Lung (tissue), 12 donors: Measurements from ENCODE around the gene ADCY6. TPM values are rescaled to one million over a fixed set of nuclear protein-coding genes. Genes with fewer than 3 reads are reported as not detected.

ENCODE experiments used
- ATAC-seq: fragments of 200-7000 bp; cut with Tn5 transposase; one replicate; pipeline ENCODE4 v1.9.1; 2020; ENCODE audit warnings: moderate number of reproducible peaks; ENCODE audit not compliant: insufficient read depth, low FRiP score
- DNase-seq, 3 donors: peaks; one replicate each; pipeline ENCODE4 v3.0.0-alpha.2; 2013 to 2017
- H3K27ac ChIP-seq, 2 donors: one replicate each; pipeline ENCODE4 v1.5.1; 2013; ENCODE audit warnings: mild to moderate bottlenecking in 2 of 2, moderate library complexity in 2 of 2, control low read depth in 1 of 2, inconsistent platforms in 1 of 2, low read depth in 1 of 2, low read length in 1 of 2
- H3K27me3 ChIP-seq, 3 donors: one replicate each; pipeline ENCODE4 v1.5.1; 2013; ENCODE audit warnings: low read length in 2 of 3; ENCODE audit not compliant: control insufficient read depth in 3 of 3, insufficient read depth in 3 of 3
- H3K36me3 ChIP-seq, 4 donors: one replicate each; pipeline ENCODE4 v1.5.1; 2013; ENCODE audit warnings: low read length in 4 of 4, mild to moderate bottlenecking in 1 of 4, moderate library complexity in 1 of 4; ENCODE audit not compliant: control insufficient read depth in 4 of 4, insufficient read depth in 4 of 4
- H3K4me1 ChIP-seq, 5 donors: one replicate each; pipeline ENCODE4 v1.5.1; 2013; ENCODE audit warnings: low read length in 5 of 5, mild to moderate bottlenecking in 2 of 5, moderate library complexity in 1 of 5; ENCODE audit not compliant: control insufficient read depth in 5 of 5, insufficient read depth in 5 of 5
- H3K4me3 ChIP-seq: one replicate; pipeline ENCODE4 v1.5.1; 2013; ENCODE audit warnings: mild to moderate bottlenecking, control low read depth, moderate library complexity
- H3K9ac ChIP-seq, 2 donors: one replicate each; pipeline ENCODE4 v1.5.1; 2013; ENCODE audit warnings: low read length in 2 of 2, control low read depth in 1 of 2; ENCODE audit not compliant: insufficient read depth in 1 of 2
- H3K9me3 ChIP-seq, 4 donors: one replicate each; pipeline ENCODE4 v1.5.1; 2013; ENCODE audit warnings: low read length in 3 of 4, mild to moderate bottlenecking in 1 of 4, moderate library complexity in 1 of 4; ENCODE audit not compliant: control insufficient read depth in 4 of 4, insufficient read depth in 3 of 4
- CTCF ChIP-seq: IDR thresholded peaks from 2 replicates; pipeline ENCODE4 v1.5.1; 2012; ENCODE audit warnings: mild to moderate bottlenecking; ENCODE audit errors: control extremely low read depth, extremely low read depth
- WGBS, 2 donors: extraction: QIAGEN DNeasy Blood & Tissue Kit; methylation state at CpG; one replicate each; pipeline ENCODE4 v1.1.7; 2013; 5-methylcytosine and 5-hydroxymethylcytosine counted together
- polyA plus RNA-seq, 2 donors: library from polyadenylated mRNA; stranded (reverse); fragments of 200-250 nt; gene quantifications; one replicate each; pipeline ENCODE4 v1.2.1, GENCODE V29; 2013
- total RNA-seq, 2 donors: library from RNA; depleted of rRNA in 1 of 2; stranded (reverse); fragments of >200 nt in 1 of 2; gene quantifications; one replicate each; pipeline ENCODE4 v1.2.1, GENCODE V29; 2014 to 2021
- donor health status: control.
- donor health status: control.
- donor health status: Bipolar disorder and iron deficiency.
- donor health status: healthy.
- donor health status: DM: yes; HTN: yes; CAD: no.

The ADCY6 gene
- total and polyA plus RNA-seq, 4 donors = 14.4 to 37.0 (median 26.2) TPM

- Histone ChIP-seq H3K9ac (peak overlapping the region; percentile 19 to 58), H3K27me3 (no peaks in the 10 kb centered on the region), H3K4me3 (peak overlapping the region; percentile 65), H3K4me1 (peaks cover 0 to 64% (median 10%) of the 10 kb centered on the region in 5 donors), H3K36me3 (no peaks in the 10 kb centered on the region), H3K9me3 (no peaks in the 10 kb centered on the region), H3K27ac (peak overlapping the region; percentile 34 to 92)
- ATAC-seq (peak; percentile 83), DNase-seq (peak; percentile 71 to 84 (median 82))
- TF ChIP-seq CTCF = peak; percentile 99
- WGBS, 2 donors = 0 to 1% methylated on average over 46 to 70 of the region's 70 CpGs
Measured at GRCh38 chr12:48814262-48815125, 25.6 kb upstream of the ADCY6 start.

- Histone ChIP-seq H3K27me3 (no peaks in the 10 kb centered on the region), H3K36me3 (no peaks in the 10 kb centered on the region), H3K9ac (no peak overlapping the region), H3K4me1 (peaks cover 0 to 57% (median 10%) of the 10 kb centered on the region in 5 donors), H3K4me3 (peak overlapping the region; percentile 65), H3K9me3 (no peaks in the 10 kb centered on the region), H3K27ac (peak overlapping the region in 1 of 2 donors; percentile 92)
- WGBS, 2 donors = 33 to 36% methylated on average over 17 to 18 of the region's 18 CpGs
- ATAC-seq = no peak
- peak in 1 of 3 donors; percentile 36 for DNase-seq
- TF ChIP-seq CTCF = no peak
Measured at GRCh38 chr12:48813465-48814261, 24.8 kb upstream of the ADCY6 start.

GRCh38 chr12:48812389-48812788 lies 23.5 kb upstream of the ADCY6 start:
- H3K9ac ChIP-seq = no peak overlapping the region
- H3K27me3 ChIP-seq = no peaks in the 10 kb centered on the region
- H3K27ac ChIP-seq = no peak overlapping the region
- H3K4me1 ChIP-seq = peaks cover 0 to 50% (median 9%) of the 10 kb centered on the region in 5 donors
- H3K9me3 ChIP-seq = no peaks in the 10 kb centered on the region
- no peak overlapping the region for H3K4me3 ChIP-seq
- ATAC-seq (no peak), DNase-seq (no peak)
- no peaks in the 10 kb centered on the region for H3K36me3 ChIP-seq
- 64 to 77% methylated on average over 2 of the region's 2 CpGs for WGBS, 2 donors
- no peak for TF ChIP-seq CTCF
